Measurements from ENCODE around the gene NUFIP2.

NUFIP2 gene

DNA sequence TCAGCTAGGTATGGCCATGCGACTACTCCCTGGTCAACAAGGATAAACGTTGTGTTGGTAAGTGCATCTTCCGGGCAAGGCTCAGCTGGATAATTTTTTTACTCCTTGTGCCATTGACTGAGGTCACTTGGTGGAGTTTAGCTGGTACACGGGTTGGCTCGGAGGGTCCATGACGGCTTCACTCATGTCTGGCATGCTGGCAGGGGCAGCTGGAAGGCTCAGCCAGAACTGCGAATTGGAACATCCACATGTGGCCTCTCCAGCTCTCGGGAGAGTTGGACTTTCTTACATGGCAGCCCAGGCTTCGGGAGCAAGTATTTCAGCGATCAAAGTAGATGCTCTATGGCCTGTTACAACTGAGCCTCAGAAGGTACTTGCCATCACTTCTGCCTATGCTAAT is 78.8 kb downstream of the NUFIP2 start:
- in situ Hi-C loops (cut with HindIII; ENCODE audit: low sequenced_read_pairs), result no loop called here
- TF ChIP-seq, protein P1, sequence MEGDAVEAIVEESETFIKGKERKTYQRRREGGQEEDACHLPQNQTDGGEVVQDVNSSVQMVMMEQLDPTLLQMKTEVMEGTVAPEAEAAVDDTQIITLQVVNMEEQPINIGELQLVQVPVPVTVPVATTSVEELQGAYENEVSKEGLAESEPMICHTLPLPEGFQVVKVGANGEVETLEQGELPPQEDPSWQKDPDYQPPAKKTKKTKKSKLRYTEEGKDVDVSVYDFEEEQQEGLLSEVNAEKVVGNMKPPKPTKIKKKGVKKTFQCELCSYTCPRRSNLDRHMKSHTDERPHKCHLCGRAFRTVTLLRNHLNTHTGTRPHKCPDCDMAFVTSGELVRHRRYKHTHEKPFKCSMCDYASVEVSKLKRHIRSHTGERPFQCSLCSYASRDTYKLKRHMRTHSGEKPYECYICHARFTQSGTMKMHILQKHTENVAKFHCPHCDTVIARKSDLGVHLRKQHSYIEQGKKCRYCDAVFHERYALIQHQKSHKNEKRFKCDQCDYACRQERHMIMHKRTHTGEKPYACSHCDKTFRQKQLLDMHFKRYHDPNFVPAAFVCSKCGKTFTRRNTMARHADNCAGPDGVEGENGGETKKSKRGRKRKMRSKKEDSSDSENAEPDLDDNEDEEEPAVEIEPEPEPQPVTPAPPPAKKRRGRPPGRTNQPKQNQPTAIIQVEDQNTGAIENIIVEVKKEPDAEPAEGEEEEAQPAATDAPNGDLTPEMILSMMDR (IDR thresholded peaks at IDR 0.05; ENCODE audit: low read depth, low read length, missing control alignments), result no peak

GRCh38 chr17:29214215-29215146 is 79.5 kb downstream of the NUFIP2 start:
- no peak for DNase-seq (ENCODE audit: low read depth)
- in situ Hi-C loops (cut with HindIII; ENCODE audit: low sequenced_read_pairs), result loop anchor here (5.0 kb wide), 2 partner anchors 57 to 87 kb away; no protein-coding TSS in a partner anchor
- TF ChIP-seq, protein P1 (IDR thresholded peaks at IDR 0.05; ENCODE audit: low read depth, low read length, missing control alignments), result no peak
- H3K4me3 ChIP-seq (ENCODE audit: low read depth, low read length), result no peak overlapping the region

More for the DNA sequence above, 78.8 kb downstream of the NUFIP2 start:
- no peak overlapping the region for H3K4me3 ChIP-seq (ENCODE audit: low read depth, low read length)
- DNase-seq (ENCODE audit: low read depth), result no peak

DNA sequence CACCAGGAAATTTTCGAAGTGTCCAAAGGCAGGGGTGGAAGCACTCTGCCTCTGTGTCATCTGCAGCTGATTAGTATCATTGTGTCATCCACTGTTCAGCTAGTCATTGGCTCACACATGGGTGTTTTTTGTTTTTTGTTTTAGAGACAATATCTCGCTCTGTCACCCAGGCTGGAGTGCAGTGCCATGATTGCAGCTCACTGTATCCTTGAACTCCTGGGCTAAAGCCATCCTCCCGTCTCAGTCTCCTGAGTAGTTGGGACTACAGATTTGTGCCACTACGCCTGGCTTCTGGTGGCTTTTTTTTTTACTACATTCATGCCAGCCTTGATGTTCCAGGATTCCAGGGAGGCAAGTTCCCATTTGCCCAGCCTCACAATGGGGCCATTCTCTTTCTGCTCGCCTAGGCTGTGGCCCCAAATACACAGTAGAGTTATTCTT is 81.2 kb downstream of the NUFIP2 start:
- no peak overlapping the region for H3K4me3 ChIP-seq (ENCODE audit: low read depth, low read length)
- in situ Hi-C loops (cut with HindIII; ENCODE audit: low sequenced_read_pairs), result loop anchor here (5.0 kb wide), 2 partner anchors 55 to 85 kb away; no protein-coding TSS in a partner anchor
- DNase-seq (ENCODE audit: low read depth), result no peak
- TF ChIP-seq, protein P1 (IDR thresholded peaks at IDR 0.05; ENCODE audit: low read depth, low read length, missing control alignments), result no peak

GRCh38 chr17:29212094-29212631 is 81.8 kb downstream of the NUFIP2 start:
- in situ Hi-C loops (cut with HindIII; ENCODE audit: low sequenced_read_pairs), result loop anchor here (5.0 kb wide), 2 partner anchors 55 to 85 kb away; no protein-coding TSS in a partner anchor
- no peak for DNase-seq (ENCODE audit: low read depth)
- TF ChIP-seq, protein P1 (IDR thresholded peaks at IDR 0.05; ENCODE audit: low read depth, low read length, missing control alignments), result no peak
- no peak overlapping the region for H3K4me3 ChIP-seq (ENCODE audit: low read depth, low read length)

GRCh38 chr17:29210879-29211278 is 83.1 kb downstream of the NUFIP2 start:
- in situ Hi-C loops (cut with HindIII; ENCODE audit: low sequenced_read_pairs), result loop anchor here (5.0 kb wide), 2 partner anchors 54 to 84 kb away; no protein-coding TSS in a partner anchor
- TF ChIP-seq, protein P1 (IDR thresholded peaks at IDR 0.05; ENCODE audit: low read depth, low read length, missing control alignments), result no peak
- H3K4me3 ChIP-seq (ENCODE audit: low read depth, low read length), result no peak overlapping the region
- DNase-seq (ENCODE audit: low read depth), result no peak

DNA sequence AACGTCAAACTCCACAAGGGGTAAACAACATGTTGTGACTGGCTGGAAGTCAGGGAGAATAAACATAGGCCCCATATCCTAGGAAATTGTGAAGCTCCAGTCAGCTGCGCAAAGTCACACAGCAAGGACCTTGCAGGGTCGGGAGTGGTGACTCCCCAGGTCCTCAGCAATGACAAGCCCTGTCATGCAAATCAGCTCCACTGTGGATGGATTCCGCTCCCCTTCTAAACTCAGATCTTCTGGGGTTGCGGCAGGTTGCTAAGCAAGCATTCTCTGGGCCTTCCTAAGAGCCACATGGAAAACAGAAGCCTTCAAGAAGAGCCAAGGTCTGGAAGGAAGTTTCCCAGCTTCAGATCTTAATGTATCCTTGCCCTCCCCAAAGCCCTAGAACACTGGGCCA is 84.9 kb downstream of the NUFIP2 start:
- TF ChIP-seq, protein P1 (IDR thresholded peaks at IDR 0.05; ENCODE audit: low read depth, low read length, missing control alignments), result no peak
- in situ Hi-C loops (cut with HindIII; ENCODE audit: low sequenced_read_pairs), result no loop called here
- no peak for DNase-seq (ENCODE audit: low read depth)
- H3K4me3 ChIP-seq (ENCODE audit: low read depth, low read length), result no peak overlapping the region
